KMS-11 (cell line): ENCODE measurements around the gene IFI16.

Experiments used
- H2AFZ ChIP-seq: fragments of 200-600 bp; sonication (generic); 2 replicates; pipeline ENCODE4 v1.6.1; 2016; ENCODE audit warnings: antibody characterized with exemption, mixed run types, low read depth
- H3K27ac ChIP-seq: fragments of 200-600 bp; sonication (generic); 2 replicates; pipeline ENCODE4 v1.6.1; 2016; ENCODE audit warnings: mild to moderate bottlenecking, mixed run types
- H3K27me3 ChIP-seq: fragments of 200-600 bp; sonication (generic); 2 replicates; pipeline ENCODE4 v1.6.1; 2017; ENCODE audit warnings: mild to moderate bottlenecking, low read depth, mixed run types, moderate library complexity; ENCODE audit not compliant: insufficient read depth
- H3K36me3 ChIP-seq: fragments of 200-600 bp; sonication (generic); 2 replicates; pipeline ENCODE4 v1.6.1; 2017; ENCODE audit warnings: mild to moderate bottlenecking, mixed run types; ENCODE audit not compliant: insufficient read depth
- H3K4me1 ChIP-seq: fragments of 200-600 bp; sonication (generic); 2 replicates; pipeline ENCODE4 v1.6.1; 2016; ENCODE audit warnings: mild to moderate bottlenecking, low read depth, mixed run types; ENCODE audit not compliant: poor library complexity, severe bottlenecking
- H3K4me2 ChIP-seq: fragments of 200-600 bp; sonication (generic); 2 replicates; pipeline ENCODE4 v1.7.0; 2016; ENCODE audit warnings: mild to moderate bottlenecking, mixed run types
- H3K4me3 ChIP-seq: fragments of 200-600 bp; sonication (generic); IDR thresholded peaks from 2 replicates; pipeline ENCODE4 v1.6.1; 2017; ENCODE audit warnings: low read depth, low read length, mixed read lengths; ENCODE audit not compliant: insufficient read depth
- H3K79me2 ChIP-seq: fragments of 200-600 bp; sonication (generic); 2 replicates; pipeline ENCODE4 v1.6.1; 2016; ENCODE audit warnings: low read depth, mixed run types; ENCODE audit not compliant: insufficient read depth
- H3K9ac ChIP-seq: fragments of 200-600 bp; sonication (generic); 2 replicates; pipeline ENCODE4 v1.6.1; 2016; ENCODE audit warnings: mild to moderate bottlenecking, mixed run types
- H4K20me1 ChIP-seq: fragments of 200-600 bp; sonication (generic); 2 replicates; pipeline ENCODE4 v1.6.1; 2016; ENCODE audit warnings: mild to moderate bottlenecking, mixed run types; ENCODE audit not compliant: insufficient read depth
- TF ChIP-seq, protein P1 (sequence below): fragments of 200-600 bp; sonication (generic); conservative IDR thresholded peaks from 2 replicates; pipeline ENCODE4 v1.6.1; 2017; ENCODE audit warnings: low read depth, mild to moderate bottlenecking, antibody characterized with exemption, low read length, moderate library complexity, mixed read lengths

IFI16 gene

GRCh38 chr1:158992787-158993312 lies 16.9 kb upstream of the IFI16 start:
- H3K79me2 ChIP-seq = no peaks in the 10 kb centered on the region
- H2AFZ ChIP-seq = no peak overlapping the region
- no peak overlapping the region for H3K4me2 ChIP-seq
- H4K20me1 ChIP-seq = no peaks in the 10 kb centered on the region
- H3K27me3 ChIP-seq = no peaks in the 10 kb centered on the region
- no peak overlapping the region for H3K27ac ChIP-seq
- TF ChIP-seq, protein P1, sequence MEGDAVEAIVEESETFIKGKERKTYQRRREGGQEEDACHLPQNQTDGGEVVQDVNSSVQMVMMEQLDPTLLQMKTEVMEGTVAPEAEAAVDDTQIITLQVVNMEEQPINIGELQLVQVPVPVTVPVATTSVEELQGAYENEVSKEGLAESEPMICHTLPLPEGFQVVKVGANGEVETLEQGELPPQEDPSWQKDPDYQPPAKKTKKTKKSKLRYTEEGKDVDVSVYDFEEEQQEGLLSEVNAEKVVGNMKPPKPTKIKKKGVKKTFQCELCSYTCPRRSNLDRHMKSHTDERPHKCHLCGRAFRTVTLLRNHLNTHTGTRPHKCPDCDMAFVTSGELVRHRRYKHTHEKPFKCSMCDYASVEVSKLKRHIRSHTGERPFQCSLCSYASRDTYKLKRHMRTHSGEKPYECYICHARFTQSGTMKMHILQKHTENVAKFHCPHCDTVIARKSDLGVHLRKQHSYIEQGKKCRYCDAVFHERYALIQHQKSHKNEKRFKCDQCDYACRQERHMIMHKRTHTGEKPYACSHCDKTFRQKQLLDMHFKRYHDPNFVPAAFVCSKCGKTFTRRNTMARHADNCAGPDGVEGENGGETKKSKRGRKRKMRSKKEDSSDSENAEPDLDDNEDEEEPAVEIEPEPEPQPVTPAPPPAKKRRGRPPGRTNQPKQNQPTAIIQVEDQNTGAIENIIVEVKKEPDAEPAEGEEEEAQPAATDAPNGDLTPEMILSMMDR = no peak
- H3K36me3 ChIP-seq = no peaks in the 10 kb centered on the region
- no peaks in the 10 kb centered on the region for H3K4me1 ChIP-seq
- H3K9ac ChIP-seq = no peak overlapping the region
- no peak overlapping the region for H3K4me3 ChIP-seq

- no peaks in the 10 kb centered on the region for H3K4me1 ChIP-seq
- no peak overlapping the region for H3K4me2 ChIP-seq
- H3K9ac ChIP-seq = no peak overlapping the region
- no peaks in the 10 kb centered on the region for H3K27me3 ChIP-seq
- no peaks in the 10 kb centered on the region for H4K20me1 ChIP-seq
- no peak overlapping the region for H3K27ac ChIP-seq
- H2AFZ ChIP-seq = no peak overlapping the region
- no peaks in the 10 kb centered on the region for H3K36me3 ChIP-seq
- H3K4me3 ChIP-seq = no peak overlapping the region
- TF ChIP-seq, protein P1 = no peak
- no peaks in the 10 kb centered on the region for H3K79me2 ChIP-seq
Measured at GRCh38 chr1:158996998-158997397, 12.7 kb upstream of the IFI16 start.

DNA sequence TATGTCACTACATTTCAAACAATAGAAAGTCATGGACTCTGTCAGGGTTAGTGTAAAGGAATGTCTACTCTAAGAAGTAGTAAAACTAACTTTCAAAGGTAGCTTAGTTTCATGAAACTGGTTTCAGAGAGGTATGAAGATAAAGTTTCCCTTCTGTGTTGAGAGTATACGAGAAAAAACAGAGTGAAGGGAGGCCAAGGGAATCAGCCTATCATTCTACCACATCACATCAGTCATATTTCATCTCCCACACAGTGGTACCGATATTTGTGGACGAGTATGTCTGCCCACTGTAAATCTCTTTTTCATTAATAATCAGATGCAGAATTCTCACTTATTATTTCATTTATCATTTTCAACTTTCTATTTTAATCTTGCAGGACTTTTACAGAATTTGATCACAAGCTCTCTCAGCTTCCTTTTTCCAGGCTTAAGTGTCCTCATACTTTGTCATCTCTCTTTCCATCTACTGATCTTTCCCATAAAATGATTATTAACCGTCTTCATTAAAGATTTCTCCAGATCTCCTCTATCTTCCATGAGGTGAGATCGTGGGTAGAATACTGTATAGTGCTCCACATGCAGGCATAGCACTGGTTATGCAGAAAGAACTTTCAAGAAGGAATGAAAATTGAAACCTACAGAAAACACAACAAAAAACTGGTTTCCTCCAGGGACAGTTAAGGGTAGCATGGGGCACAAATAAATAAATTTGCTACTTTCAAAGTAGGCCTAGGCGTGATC lies 11.5 kb upstream of the IFI16 start:
- no peaks in the 10 kb centered on the region for H3K79me2 ChIP-seq
- H2AFZ ChIP-seq = peak overlapping the region; percentile 12; the same call in 1 of the 2 replicates
- H3K27me3 ChIP-seq = no peaks in the 10 kb centered on the region
- H3K4me2 ChIP-seq = no peak overlapping the region
- H4K20me1 ChIP-seq = no peaks in the 10 kb centered on the region
- H3K4me1 ChIP-seq = no peaks in the 10 kb centered on the region
- H3K4me3 ChIP-seq = no peak overlapping the region
- no peak overlapping the region for H3K27ac ChIP-seq
- no peaks in the 10 kb centered on the region for H3K36me3 ChIP-seq
- TF ChIP-seq, protein P1 = no peak
- H3K9ac ChIP-seq = no peak overlapping the region

GRCh38 chr1:158998781-158999161 lies 10.9 kb upstream of the IFI16 start:
- peak overlapping the region; percentile 12; the same call in 1 of the 2 replicates for H2AFZ ChIP-seq

More at GRCh38 chr1:158998781-158999161, 10.9 kb upstream of the IFI16 start:
- Histone ChIP-seq H4K20me1 (no peaks in the 10 kb centered on the region), H3K36me3 (no peaks in the 10 kb centered on the region), H3K79me2 (no peaks in the 10 kb centered on the region), H3K4me1 (no peaks in the 10 kb centered on the region), H3K4me3 (no peak overlapping the region), H3K9ac (no peak overlapping the region), H3K27me3 (no peaks in the 10 kb centered on the region), H3K27ac (no peak overlapping the region), H3K4me2 (no peak overlapping the region)
- TF ChIP-seq, protein P1 = peak; percentile 99
